Renal cortex interstitium (tissue), 11 donors: ENCODE data around the gene STK4. TPM values are rescaled to one million over a fixed set of nuclear protein-coding genes. Genes with fewer than 3 reads are reported as not detected.
"Not testable (repeated sequence)": the region's sequence is repeated elsewhere in the genome, so short reads cannot be mapped to it uniquely, and the experiment has no call there.

Source experiments
- DNase-seq, 11 donors: peaks; one replicate each; pipeline ENCODE4 v3.0.0-alpha.2; 2013; ENCODE audit warnings: low read depth in 9 of 11, low spot score in 4 of 11; ENCODE audit errors: extremely low read depth in 1 of 11
- polyA plus RNA-seq, 3 donors: library from polyadenylated mRNA; unstranded; fragments of 120-200 nt; gene quantifications; one replicate each; pipeline ENCODE4 v1.2.1, GENCODE V29; 2013; ENCODE audit not compliant: insufficient read length in 3 of 3

STK4 gene
- polyA plus RNA-seq, 3 donors = 16.7 to 20.8 (median 19.8) TPM

DNA sequence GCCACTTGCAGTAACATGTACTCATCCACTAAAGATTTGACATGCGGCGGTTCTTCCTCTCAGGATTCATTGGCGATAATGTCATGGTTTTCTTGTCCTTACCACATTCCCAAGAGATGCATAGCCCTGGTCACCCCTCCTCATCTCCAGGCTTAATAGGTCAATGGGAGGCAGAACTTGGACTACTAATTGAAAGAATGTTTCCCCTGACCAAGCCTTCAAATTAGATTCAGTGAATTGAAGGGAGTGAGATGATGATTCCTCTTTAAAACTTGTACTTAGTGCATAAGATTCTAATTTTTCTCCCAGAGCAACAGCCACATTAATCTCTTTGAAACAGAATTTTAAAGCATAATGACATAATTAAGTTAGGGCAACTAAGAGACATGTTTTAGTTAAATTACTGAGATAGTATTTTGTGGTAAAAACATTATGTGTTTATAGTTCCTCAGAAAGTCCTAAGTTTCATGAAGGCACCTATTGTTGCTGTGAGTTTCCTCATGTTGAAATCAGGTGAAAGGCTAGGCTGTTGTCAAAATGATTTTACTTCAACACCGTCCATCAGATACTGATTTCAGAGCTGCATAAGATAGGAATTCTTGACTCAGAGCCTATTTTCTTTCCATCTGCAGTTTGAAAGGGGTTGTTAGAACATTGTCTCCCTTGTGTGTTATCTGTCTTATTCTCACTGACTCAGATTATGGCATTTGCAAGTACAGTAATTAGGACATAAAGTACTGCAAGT, 48.5 kb downstream of the STK4 start:
- DNase-seq = no peak

DNA sequence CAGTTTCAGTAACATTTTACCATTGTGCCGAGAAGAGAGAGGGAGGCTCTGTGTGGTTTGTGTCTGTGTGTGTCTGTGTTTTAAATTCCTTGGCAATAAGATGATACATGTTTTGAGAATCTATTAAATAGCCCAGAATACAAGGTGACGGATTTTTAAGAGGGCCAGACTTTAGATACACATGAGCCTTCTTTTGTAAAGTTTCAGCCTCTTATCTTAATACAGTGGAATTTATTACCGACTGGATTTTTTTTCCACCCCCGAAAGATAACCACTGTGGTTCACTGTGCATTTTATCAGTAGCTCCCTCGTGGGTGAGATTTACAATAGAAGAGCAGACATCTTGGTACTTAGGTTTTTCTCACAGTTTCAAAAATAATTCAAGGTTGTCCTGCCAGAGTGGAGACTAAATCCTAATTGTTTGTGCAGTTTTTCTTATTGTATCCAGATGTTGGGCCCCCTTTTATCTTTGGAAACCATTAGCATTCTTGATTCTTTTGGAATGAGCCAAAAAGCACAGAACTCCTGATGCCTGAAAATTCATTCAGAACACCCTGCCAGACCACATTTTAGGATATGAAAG, 49.9 kb downstream of the STK4 start:
- no peak for DNase-seq

DNA sequence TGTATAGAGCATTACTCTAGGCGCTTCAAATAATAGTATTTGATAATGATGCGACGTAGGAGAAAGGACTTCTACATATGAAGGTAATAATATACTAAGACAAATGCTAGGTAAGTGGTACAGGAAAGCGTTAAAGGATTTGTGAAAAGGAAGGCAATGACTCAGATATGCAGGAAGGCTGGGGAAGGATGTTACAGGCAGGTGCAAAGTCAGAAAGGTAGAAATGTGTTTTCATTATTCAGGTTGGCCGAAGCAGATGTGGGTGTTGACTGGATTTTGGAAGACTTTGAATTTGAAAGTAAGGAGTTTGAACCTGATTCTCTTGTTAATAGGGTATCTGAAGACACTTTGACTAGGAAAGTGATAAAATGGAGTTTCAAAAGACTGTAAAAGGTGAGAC, 51.0 kb downstream of the STK4 start:
- DNase-seq = no peak

DNA sequence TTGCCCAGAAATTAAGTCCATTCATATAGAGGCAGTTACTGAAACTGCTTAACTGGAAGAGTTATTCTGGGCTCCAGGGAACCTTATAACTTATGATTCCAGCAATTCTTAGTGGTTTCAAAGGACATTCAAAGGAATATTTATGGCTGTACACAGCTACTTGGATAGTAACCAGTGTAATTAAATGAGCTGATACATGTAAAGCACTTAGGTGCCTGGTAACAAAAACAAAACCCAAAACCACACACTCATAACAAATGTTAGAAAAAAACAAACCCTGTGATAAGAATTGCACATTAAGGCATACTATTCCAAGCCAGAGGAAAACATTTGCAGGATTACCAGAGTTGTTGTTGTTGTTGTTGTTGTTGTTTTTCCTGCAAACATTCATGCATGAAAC, 51.5 kb downstream of the STK4 start:
- DNase-seq = no peak

DNA sequence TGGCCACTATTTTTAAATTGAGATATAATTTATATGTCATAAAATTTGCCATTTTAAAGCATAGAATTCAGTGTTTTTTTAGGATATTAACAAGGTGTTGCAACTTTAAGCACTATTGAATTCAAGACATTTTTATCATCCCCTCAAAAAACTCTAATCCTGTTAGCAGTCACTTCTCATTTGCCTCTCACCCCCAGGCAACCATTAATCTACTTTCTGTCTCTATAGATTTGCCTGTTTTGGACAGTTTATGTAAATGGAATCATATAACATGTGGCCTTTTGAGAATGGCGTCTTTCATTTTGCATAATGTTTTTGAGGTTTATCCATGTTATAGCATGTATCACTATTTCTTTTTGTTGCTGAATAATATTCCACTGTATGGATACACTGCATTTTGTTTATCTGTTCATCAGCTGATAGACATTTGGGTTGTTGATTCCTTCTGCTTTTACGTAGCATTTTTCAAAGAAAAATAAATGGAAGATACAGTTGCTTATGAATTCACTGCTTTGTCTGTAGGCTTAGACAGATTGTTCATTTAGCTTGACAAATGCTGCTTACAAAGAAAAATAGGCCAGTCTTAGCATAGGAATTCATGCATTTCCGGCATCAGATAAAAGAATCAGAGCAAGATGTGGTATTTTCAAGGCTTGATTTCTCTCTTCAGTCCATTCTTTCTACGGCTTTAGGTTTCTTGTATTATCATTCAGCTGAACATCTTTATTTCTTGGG, 52.9 kb downstream of the STK4 start:
- no peak for DNase-seq

DNA sequence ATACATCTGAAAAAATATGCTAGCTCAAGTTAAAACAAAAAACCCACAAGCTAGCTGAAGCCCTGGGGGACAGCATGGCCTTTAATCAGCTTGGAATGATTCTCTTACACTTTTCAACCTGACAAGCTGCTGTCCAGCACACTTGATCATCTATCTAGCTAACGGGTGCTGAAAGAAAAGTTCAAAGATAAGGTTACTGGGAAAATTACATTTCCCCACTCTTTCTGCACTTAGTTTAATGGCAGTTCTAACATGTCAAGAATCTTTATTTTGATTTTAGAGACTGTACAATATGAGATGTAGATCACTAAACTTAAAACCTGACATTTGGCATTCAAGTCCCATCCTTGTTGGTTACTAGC, 53.4 kb downstream of the STK4 start:
- DNase-seq = no peak

DNA sequence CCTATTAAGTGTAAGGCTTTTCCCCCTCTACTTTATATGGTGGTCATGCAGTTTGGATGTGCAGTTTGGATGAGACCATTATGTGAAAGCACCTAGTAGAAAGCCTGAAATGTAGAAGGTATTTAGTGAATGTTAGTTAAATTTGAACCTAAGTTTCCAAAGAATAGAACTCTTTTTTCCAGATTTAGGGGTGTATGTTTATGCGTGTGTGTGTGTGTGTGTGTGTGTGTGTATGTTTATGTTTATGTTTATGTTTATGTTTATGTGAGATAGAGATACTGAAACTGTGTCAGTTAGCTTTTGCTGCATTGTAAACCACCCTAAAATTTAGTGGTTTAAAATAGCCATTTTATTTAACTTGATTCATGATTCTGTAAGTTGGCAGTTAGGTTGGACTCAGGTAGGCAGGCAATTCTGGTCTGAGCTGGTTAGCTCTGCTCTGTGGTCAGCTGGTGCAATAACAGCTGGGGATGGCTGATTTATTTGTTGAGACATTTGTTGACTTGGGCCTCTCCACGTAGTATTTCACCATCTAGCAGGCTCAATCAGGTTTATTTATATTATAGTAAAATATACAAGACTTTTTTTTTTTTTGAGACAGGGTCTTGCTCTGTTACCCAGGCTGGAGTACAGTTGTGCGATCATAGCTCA, 54.0 kb downstream of the STK4 start:
- DNase-seq = peak in 2 of 11 donors; percentile 15 to 17

DNA sequence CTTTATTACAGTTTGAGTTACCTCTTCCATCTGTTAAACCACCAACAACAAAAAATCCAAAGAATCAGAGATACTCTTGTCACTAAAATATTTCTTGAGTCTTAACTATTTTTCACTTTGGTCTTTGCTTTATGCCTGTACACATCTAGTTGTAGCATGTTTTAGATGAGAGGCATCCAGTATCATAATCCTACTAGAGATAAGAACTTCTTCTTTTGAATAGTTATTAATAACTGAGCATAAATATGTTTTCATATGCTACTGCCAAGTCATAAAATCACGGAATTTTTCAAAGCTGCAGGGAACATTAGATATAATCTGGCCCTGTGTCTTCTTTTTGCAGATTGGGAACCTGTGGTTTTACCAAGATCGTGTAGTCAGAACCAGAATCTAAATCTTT, 55.3 kb downstream of the STK4 start:
- DNase-seq = no peak

DNA sequence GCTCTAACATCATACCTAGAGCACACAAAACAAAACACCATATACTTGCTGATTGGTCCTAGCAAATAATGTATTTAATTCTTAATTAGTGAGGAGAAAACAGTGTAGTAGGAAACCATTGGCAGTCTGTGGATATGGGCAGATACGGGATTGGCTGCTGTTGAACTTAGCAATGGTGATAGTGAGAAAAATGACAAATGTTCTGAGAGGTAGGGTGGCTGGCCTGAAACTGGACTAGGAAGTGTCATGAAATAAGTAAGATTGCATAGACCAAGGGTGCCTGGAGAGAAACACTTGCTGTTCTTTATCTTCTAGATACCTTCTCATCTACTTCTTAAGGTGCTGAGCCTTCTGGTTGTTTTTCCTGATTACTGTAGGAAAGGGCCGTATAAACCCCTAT, 56.8 kb downstream of the STK4 start:
- DNase-seq = not testable (repeated sequence)

DNA sequence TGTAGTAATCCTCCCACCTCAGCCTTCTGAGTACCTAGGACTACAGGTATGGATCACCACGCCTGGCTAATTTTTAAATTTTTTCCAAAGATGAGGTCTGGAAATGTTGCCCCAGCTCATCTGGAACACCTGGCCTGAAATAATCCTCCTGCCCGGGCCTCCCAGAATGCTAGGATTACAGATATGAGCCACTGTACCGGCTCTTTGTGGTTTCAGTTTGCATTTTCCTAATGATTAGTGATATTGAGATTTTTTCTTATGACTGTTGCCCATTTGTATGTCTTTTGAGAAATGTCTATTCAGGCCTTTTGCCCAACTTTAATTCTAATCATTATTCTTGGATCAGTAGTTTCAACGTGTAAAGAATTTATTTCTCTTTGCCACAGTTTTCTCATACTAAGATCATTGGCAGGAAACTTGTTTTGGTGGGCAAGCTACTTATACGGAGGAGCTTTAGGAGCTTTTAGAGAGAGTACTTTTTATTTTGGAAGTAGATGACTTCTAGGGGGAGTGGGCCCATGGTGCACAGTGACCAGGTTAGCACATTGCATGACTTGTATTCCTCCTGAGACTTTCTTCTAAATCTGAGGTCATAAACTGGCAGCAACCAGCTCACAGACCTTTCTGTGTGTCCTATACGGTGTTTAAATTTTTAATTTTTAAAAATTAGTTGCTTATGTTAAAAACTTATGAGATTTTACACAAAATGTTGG, 62.3 kb downstream of the STK4 start:
- no peak for DNase-seq

DNA sequence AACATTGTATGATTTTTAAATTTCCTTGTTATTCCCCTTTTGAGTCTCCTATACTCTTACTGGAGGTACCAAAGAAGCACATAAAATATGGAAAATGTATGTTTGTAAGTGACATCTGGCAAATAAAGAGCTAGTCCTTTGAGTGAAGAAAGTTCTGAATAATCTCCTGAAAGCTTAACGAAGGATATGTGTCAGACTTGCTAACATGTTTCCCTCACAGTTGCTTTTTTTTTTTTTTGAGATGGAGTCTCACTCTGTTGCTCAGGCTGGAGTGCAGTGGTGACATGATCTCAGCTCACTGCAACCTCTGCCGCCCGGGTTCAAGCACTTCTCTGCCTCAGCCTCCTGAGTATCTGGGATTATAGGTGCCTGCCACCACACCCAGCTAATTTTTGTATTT, 63.6 kb downstream of the STK4 start:
- DNase-seq = no peak

DNA sequence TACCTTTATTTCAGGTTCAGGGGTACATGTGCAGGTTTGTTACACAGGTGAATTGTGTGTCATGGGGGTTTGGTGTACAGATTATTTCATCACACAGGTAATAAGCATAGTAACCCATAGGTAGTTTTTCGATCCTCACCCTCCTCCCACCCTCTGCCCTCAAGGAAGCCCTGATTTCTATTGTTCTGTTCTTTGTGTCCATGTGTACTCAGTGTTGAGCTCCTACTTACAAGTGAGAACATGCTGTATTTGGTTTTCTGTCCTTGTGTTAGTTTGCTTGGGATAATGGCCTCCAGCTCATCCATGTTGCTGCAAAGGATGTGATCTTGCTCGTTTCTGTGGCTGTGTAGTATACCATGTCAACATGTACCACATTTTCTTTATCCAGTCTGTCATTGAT, 66.0 kb downstream of the STK4 start:
- DNase-seq = no peak

DNA sequence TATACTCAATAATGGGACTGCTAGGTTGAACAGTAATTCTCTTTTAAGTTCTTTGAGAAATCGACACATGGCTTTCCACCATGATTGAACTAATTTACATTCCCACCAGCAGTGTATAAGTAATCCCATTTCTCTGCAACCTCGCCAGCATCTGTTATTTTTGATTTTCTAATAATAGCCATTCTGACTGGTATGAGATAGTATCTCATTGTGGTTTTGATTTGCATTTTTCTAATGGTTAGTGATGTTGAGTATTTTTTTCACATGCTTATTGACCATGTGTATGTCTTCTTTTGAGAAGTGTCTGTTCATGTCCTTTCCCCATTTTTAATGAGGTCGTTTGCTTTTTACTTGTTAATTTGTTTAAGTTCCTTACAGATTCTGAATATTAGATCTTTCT, 66.5 kb downstream of the STK4 start:
- no peak for DNase-seq

DNA sequence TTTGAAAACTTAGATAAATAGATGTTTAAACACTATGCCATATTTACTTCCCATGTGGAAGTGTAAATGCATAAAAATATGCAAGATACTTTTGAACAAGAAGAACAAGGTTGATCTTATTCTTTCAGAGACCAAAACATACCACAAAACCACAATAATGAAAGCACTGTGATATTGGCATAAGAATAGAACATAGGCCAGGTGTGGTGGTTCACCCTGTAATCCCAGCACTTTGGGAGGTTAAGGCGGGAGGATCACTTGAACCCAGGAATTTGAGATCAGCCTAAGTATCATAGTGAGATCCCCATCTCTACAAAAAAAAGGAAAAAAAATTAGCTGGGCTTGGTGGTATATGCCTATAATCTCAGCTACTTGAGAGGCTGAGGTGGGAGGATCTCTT, 68.1 kb downstream of the STK4 start:
- DNase-seq = no peak

DNA sequence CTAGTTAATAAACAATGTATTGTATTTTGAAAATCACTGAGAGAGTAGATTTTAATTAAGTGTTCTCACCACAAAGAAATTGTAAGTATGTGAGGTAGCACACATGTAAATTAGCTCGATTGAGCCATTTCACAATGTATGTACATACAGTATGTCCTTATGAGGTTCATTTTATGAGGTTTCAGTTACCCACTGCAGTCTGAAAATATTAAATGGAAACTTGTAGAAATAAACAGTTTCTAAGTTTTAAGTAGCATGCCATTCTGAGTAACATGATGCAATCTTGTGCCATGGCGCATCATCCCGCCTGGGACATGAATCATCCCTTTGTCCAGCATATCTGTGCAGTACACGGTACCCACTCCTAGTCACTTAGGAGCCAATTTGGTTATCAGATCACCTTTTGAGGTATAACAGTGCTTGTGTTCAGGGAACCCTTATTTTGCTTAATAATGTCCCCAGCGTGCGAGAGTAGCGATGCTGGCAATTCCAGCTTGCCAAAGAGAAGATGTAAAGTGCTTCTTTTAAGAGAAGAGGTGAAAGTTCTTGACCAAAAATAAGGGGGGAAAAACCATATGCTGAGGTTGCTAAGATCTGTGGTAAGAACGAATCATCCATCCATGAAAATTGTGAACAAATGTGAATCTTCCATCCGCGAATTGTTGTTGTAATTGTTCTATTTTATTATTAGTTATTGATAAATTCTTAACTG, 69.9 kb downstream of the STK4 start:
- DNase-seq = no peak

DNA sequence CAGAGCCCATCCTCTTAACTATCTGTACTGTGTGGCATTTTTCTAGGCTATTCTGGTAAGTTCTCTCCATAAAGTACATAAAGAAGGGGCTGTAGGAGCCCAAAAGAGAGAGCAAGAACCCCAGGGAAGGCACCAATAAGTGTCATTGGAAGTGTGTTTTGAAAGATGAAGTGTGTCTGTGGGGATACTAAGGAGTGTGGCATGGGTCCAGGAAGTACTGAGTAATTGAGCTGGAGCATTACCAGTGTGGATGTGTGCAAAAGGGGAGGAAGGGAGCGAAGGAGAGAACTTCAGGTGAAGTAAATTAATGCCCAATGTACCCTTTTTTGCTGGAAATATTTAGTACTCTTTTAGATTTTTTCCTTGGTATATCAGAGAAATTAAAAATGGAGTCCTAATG, 70.7 kb downstream of the STK4 start:
- no peak for DNase-seq

DNA sequence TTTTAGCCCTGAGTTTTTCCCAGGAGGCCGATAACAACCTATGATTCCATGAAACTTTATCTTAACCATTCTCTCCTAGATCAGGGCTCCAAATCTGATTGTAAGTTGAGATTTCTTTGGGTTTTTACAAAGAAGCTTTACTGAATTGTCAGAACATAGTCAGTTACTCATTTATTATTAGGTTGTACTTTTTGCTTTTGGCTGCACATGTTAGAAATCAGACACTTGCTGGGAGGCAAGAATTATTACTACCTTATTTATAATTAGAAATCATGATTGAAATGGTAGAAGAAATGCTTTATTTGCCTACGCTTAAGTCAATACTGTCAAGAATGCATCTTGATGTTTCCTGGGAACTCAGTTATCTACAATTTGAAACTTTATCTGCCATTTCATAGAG, 71.3 kb downstream of the STK4 start:
- no peak for DNase-seq

DNA sequence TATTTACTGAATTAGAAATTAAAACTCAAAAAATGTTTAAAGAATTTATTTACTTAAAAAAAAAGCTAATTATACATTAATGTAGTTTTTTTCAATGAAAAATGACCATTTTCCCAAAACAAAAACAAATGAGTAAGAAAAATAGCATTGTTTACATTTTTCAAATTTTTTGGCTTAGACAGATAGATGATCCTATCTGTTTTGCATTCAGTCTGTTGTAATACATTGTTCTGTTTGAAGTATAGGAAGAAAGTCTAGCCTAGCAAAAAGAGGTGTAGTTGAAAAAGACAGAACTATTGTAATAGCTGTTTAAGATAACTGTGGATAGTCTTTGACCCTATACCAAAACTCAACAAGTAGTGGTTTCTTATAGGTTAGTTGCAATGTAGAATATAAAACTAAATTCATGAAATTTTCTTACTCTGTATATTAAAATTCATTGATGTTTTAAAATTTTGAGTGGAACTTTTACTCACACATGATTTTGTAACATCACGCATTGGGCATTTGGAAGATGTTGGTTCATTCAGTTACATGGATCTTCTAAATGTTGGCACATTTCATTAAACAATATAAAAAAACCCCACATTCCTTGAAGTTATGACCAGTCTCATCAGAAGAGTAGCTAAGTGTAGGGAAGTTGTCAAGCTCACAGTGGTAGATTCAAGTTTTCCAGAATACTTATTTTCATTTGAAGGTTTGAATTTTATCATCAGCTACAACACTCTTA, 72.6 kb downstream of the STK4 start:
- DNase-seq = no peak
